Motor neuron (in vitro differentiated cells): ENCODE measurements around the gene EOLA1. TPM values are rescaled to one million over a fixed set of nuclear protein-coding genes. Genes with fewer than 3 reads are reported as not detected.

Source experiments
- ATAC-seq, 8 experiments: fragments of 200-7000 bp; cut with Tn5 transposase; replicated peaks in 6 of 8; 2 replicates each; pipeline ENCODE4 v1.8.0; 2021; ENCODE audit warnings: mild to moderate bottlenecking in 8 of 8, moderate library complexity in 8 of 8
- H3K27ac ChIP-seq, 2 donors: fragments of 250-450 bp; sonication (Bioruptor Pico); 2 replicates each; pipeline ENCODE4 v1.9.0; 2021; ENCODE audit warnings: antibody characterized with exemption in 2 of 2, mild to moderate bottlenecking in 2 of 2, moderate library complexity in 1 of 2
- H3K4me1 ChIP-seq, 2 donors: fragments of 250-450 bp; sonication (Bioruptor Pico); replicated peaks in 1 of 2; 2 replicates each; pipeline ENCODE4 v1.6.1; 2021; ENCODE audit warnings: antibody characterized with exemption in 2 of 2, mild to moderate bottlenecking in 2 of 2, moderate library complexity in 1 of 2
- H3K4me3 ChIP-seq, 5 donors: fragments of 250-450 bp; sonication (Bioruptor Pico); 2 replicates each; pipeline ENCODE4 v1.9.0; 2021; ENCODE audit warnings: antibody characterized with exemption in 5 of 5, mild to moderate bottlenecking in 5 of 5, moderate library complexity in 4 of 5
- WGBS, 10 experiments: fragments of 450-650 bp; shearing (Covaris generic); methylation state at CpG; one replicate each; pipeline ENCODE4 v1.0.0; 2022; 5-methylcytosine and 5-hydroxymethylcytosine counted together
- in situ Hi-C, 9 experiments: fragments of 400-800 bp; cut with MboI; loops; one replicate each; pipeline ENCODE4 v1.15.0; 2021; ENCODE audit warnings: low sequenced_read_pairs in 9 of 9, low pct_unique_long_range_greater_than_20kb in 2 of 9; ENCODE audit not compliant: unreplicated experiment in 9 of 9
- total RNA-seq, 8 experiments: library from RNA; unstranded; fragments of 300-600 nt; gene quantifications; 2 replicates each; pipeline versions ENCODE4 v1.2.3 to v1.2.4, GENCODE V29; 2022

Gene EOLA1
- total RNA-seq, 8 experiments from 2014 or later, result 14.6 to 25.7 (median 17.3) TPM

GRCh38 chrX:149504226-149504914 lies 36.4 kb upstream of the EOLA1 start:
- peak in 7 of 8 experiments; percentile 2 to 59 (median 41) for ATAC-seq

DNA sequence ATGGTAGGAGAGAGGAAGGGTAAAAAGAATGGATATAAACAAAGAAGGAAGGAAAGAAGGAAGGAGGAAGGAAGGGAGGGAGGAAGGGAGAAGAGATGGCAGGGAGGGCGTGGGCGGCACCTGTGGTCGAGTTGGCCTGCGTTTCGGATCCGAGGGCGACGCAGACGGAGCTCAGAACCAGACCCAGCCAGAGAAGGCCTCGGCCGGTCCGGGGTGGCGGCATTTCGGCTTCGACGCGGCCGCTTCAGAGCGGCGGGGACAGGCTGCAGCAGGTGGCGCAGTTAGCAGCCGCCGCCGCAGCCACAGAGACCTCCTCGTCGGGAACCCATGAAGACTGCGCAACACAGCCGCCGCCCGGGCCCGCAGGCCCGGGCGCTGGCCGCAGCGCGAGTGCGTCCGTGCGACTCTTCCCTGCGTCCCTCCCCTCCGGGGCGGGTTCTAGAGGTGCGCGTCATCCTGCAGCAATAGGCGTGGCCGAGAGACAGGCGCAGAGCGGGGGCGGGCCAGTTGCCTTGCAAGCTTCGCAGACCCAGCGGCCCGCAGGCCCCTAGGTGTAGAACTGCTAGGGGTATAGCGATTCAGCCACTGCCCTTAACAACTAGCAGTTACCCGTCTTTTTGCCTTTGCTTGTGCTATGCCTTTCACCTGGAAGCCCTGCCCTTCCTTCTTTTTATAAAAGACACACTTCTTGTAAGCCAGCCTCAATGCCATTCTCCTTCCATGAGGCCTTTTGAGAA lies 35.7 kb upstream of the EOLA1 start, which contains the start of gene IDS:
Gene IDS (minus strand): TSS at position 392 of the 737 bp plus-strand sequence. CDS start 169 bp downstream, at position 223.
- peak; percentile 83 to 98 (median 90) for ATAC-seq
- in situ Hi-C loops, result no loop called here
- 0 to 52% (median 6%) methylated on average over 1 to 22 of the region's 54 CpGs; no CpG with 5 or more reads in 4 of the 10 experiments for WGBS, 10 experiments
- H3K4me3 ChIP-seq, result peak within 1 kb of the TSS; percentile 49 to 63 (median 54)
- H3K27ac ChIP-seq, result peak within 1 kb of the TSS; percentile 72 to 86
- H3K4me1 ChIP-seq, result peaks cover 6 to 8% of the 10 kb centered on the region in 2 donors

More at GRCh38 chrX:149504226-149504914, 36.4 kb upstream of the EOLA1 start:
- in situ Hi-C loops, result no loop called here
- WGBS, 10 experiments, result 7 to 63% (median 39%) methylated on average over 2 to 9 of the region's 10 CpGs; no CpG with 5 or more reads in 3 of the 10 experiments
- H3K4me1 ChIP-seq, result peaks cover 6 to 8% of the 10 kb centered on the region in 2 donors
- H3K27ac ChIP-seq, result peak overlapping the region; percentile 72 to 86
- peak overlapping the region; percentile 49 to 63 (median 54) for H3K4me3 ChIP-seq

GRCh38 chrX:149505671-149506070 lies 35.1 kb upstream of the EOLA1 start:
- Histone ChIP-seq H3K4me1 (peaks cover 6 to 13% of the 10 kb centered on the region in 2 donors), H3K27ac (peak overlapping the region; percentile 18 to 86), H3K4me3 (peak overlapping the region; percentile 49 to 63 (median 54))
- no peak for ATAC-seq
- WGBS, 10 experiments, result 45 to 69% (median 55%) methylated on average over 2 to 5 of the region's 9 CpGs; no CpG with 5 or more reads in 6 of the 10 experiments
- in situ Hi-C loops, result no loop called here

- no peak overlapping the region for H3K4me3 ChIP-seq
- in situ Hi-C loops, result no loop called here
- 55 to 100% (median 88%) methylated on average over 2 of the region's 2 CpGs; no CpG with 5 or more reads in 4 of the 10 experiments for WGBS, 10 experiments
- H3K27ac ChIP-seq, result no peak overlapping the region
- H3K4me1 ChIP-seq, result peaks cover 8 to 16% of the 10 kb centered on the region in 2 donors
- ATAC-seq, result no peak
These were observed 34.5 kb upstream of the EOLA1 start for GRCh38 chrX:149506349-149506748.

DNA sequence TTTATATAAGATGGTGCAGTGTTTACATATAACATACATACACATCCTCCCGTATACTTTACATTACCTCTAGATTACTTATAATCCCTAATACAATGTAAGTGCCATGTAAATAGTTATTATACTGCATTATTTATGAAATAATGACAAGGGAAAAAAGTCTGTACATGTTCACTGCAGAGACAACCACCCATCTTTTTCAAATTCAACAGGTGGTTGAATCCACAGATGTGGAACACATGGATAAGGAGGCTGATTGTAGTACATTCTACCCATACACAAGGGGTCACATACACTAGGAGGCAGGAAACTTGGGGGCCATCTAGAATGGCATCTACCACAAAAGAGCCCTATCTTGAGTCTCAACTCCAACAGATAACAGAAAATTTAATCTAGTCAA lies 32.3 kb upstream of the EOLA1 start:
- WGBS, 10 experiments, result 100% methylated on average over 1 of the region's 1 CpG; no CpG with 5 or more reads in 9 of the 10 experiments
- Histone ChIP-seq H3K27ac (no peak overlapping the region), H3K4me3 (no peak overlapping the region), H3K4me1 (peaks cover 11 to 19% of the 10 kb centered on the region in 2 donors)
- in situ Hi-C loops, result no loop called here
- no peak for ATAC-seq

- Histone ChIP-seq H3K4me3 (no peak overlapping the region), H3K27ac (no peak overlapping the region), H3K4me1 (peaks cover 11 to 17% of the 10 kb centered on the region in 2 donors)
- 0 to 10% (median 3%) methylated on average over 2 to 4 of the region's 4 CpGs; no CpG with 5 or more reads in 4 of the 10 experiments for WGBS, 10 experiments
- peak in 6 of 8 experiments; percentile 20 to 76 (median 56) for ATAC-seq
- in situ Hi-C loops, result no loop called here
These were observed 30.4 kb upstream of the EOLA1 start for GRCh38 chrX:149510386-149510785.

- ATAC-seq, result no peak
- no peak overlapping the region for H3K27ac ChIP-seq
- peaks cover 6 to 14% of the 10 kb centered on the region in 2 donors for H3K4me1 ChIP-seq
- in situ Hi-C loops, result no loop called here
- H3K4me3 ChIP-seq, result no peak overlapping the region
- WGBS, 10 experiments, result 0 to 59% (median 52%) methylated on average over 1 to 4 of the region's 5 CpGs; no CpG with 5 or more reads in 7 of the 10 experiments
These were observed 29.7 kb upstream of the EOLA1 start for GRCh38 chrX:149511081-149511480.

DNA sequence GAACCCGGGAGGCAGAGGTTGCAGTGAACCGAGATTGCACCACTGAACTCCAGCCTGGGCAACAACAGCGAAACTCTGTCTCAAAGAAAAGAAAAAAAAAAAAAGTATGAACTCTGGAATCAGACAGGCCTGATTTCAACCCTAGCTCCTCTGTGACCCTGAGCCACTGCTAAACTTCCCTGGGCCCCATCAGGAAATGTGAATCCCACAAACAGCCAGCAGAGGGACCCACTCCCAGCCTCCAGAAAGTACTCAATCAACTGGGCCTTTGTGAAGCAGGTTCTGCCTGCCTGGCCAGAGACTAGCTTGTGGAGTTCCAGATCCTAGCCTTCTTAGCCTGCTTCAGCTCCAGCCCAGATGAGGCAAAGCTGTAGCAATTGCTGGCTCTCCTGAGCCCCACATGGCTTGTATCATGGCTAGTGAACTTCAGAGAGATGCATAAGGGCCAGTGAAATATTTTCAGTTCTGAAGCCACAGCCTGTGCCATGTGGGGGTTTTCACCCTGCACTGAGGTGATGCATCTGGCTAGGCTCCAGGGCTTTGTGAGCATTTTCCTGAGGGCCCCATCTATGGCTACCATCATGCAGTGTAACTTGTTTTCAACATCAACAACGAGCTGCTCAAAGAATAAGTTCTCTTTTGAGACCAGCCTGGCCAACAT lies 28.5 kb upstream of the EOLA1 start:
- WGBS, 10 experiments, result 59 to 87% methylated on average over 3 of the region's 4 CpGs; no CpG with 5 or more reads in 8 of the 10 experiments
- no peak overlapping the region for H3K27ac ChIP-seq
- in situ Hi-C loops, result no loop called here
- H3K4me1 ChIP-seq, result peaks cover 5 to 12% of the 10 kb centered on the region in 2 donors
- ATAC-seq, result peak; percentile 63 to 86 (median 78)
- H3K4me3 ChIP-seq, result no peak overlapping the region

GRCh38 chrX:149513825-149514428 lies 26.9 kb upstream of the EOLA1 start:
- H3K4me3 ChIP-seq, result no peak overlapping the region
- peaks cover 5 to 12% of the 10 kb centered on the region in 2 donors for H3K4me1 ChIP-seq
- no peak overlapping the region for H3K27ac ChIP-seq
- in situ Hi-C loops, result no loop called here
- WGBS, 10 experiments, result 42 to 70% methylated on average over 2 to 6 of the region's 9 CpGs; no CpG with 5 or more reads in 8 of the 10 experiments
- ATAC-seq, result no peak

GRCh38 chrX:149515954-149516602 lies 24.7 kb upstream of the EOLA1 start:
- ATAC-seq, result no peak
- Histone ChIP-seq H3K4me3 (no peak overlapping the region), H3K27ac (no peak overlapping the region), H3K4me1 (peaks cover 3 to 4% of the 10 kb centered on the region in 2 donors)
- in situ Hi-C loops, result no loop called here
- 16 to 100% (median 80%) methylated on average over 1 to 3 of the region's 4 CpGs; no CpG with 5 or more reads in 5 of the 10 experiments for WGBS, 10 experiments

DNA sequence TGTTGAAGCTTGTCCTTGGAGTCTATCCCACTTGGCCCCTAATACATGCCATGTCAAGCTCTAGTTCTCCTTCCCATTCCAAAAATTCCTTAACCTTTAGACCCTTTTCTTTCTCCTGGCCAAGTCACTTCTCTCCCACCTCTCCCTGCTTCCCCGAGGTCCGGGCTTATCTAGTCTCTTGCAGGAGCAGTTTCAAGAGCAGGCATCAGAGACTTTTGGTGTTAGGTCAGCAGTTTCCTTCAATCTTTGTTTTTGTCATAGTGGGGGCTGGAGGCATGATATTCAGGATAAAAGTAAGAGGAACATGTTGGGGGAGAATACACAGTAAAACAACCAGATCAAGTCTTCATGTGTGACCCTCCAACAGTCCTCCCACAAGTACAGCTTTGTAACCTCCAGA lies 24.2 kb upstream of the EOLA1 start:
- WGBS, 10 experiments, result 33 to 90% methylated on average over 1 to 2 of the region's 2 CpGs; no CpG with 5 or more reads in 8 of the 10 experiments
- Histone ChIP-seq H3K4me3 (no peak overlapping the region), H3K27ac (no peak overlapping the region), H3K4me1 (peaks cover 3 to 4% of the 10 kb centered on the region in 2 donors)
- ATAC-seq, result no peak
- in situ Hi-C loops, result no loop called here

GRCh38 chrX:149517308-149517707 lies 23.5 kb upstream of the EOLA1 start:
- 44 to 100% (median 80%) methylated on average over 1 of the region's 1 CpG; no CpG with 5 or more reads in 3 of the 10 experiments for WGBS, 10 experiments
- ATAC-seq, result no peak
- Histone ChIP-seq H3K4me1 (peaks cover 3 to 4% of the 10 kb centered on the region in 2 donors), H3K27ac (no peak overlapping the region), H3K4me3 (no peak overlapping the region)
- in situ Hi-C loops, result no loop called here
